OCI-LY1 (cell line): ENCODE measurements around the gene KIF11.

Experiments
- H2AFZ ChIP-seq: fragments of 200-600 bp; sonication (generic), shearing (Covaris generic); 2 replicates; pipeline ENCODE4 v1.6.0; 2014; ENCODE audit warnings: antibody characterized with exemption, mild to moderate bottlenecking, low read length
- H3F3A ChIP-seq: fragments of 200-600 bp; sonication (generic), shearing (Covaris generic); 2 replicates; pipeline ENCODE4 v1.6.0; 2014; ENCODE audit warnings: mild to moderate bottlenecking, antibody characterized with exemption, low read length, moderate library complexity; ENCODE audit not compliant: insufficient read depth
- H3K27ac ChIP-seq: fragments of 200-600 bp; sonication (generic); 2 replicates; pipeline ENCODE4 v1.5.1; 2014; ENCODE audit warnings: low read length, mixed run types, mild to moderate bottlenecking, low read depth; ENCODE audit not compliant: poor library complexity, severe bottlenecking
- H3K27me3 ChIP-seq: fragments of 200-600 bp; sonication (generic); 2 replicates; pipeline ENCODE4 v1.6.0; 2014; ENCODE audit warnings: antibody characterized with exemption, mild to moderate bottlenecking, low read length, moderate library complexity; ENCODE audit not compliant: insufficient read depth
- H3K36me3 ChIP-seq: fragments of 200-600 bp; sonication (generic); 2 replicates; pipeline ENCODE4 v1.6.1; 2014; ENCODE audit warnings: mild to moderate bottlenecking, antibody characterized with exemption, low read length, moderate library complexity, mixed read lengths; ENCODE audit not compliant: insufficient read depth
- H3K4me1 ChIP-seq: fragments of 200-600 bp; sonication (generic); 2 replicates; pipeline ENCODE4 v1.5.1; 2014; ENCODE audit warnings: mild to moderate bottlenecking, low read length, moderate library complexity; ENCODE audit not compliant: insufficient read depth, severe bottlenecking
- H3K4me2 ChIP-seq: fragments of 200-600 bp; sonication (generic), shearing (Covaris generic); 2 replicates; pipeline ENCODE4 v1.6.1; 2014; ENCODE audit warnings: low read length
- H3K4me3 ChIP-seq: fragments of 200-600 bp; sonication (generic); 2 replicates; pipeline ENCODE4 v1.5.1; 2014; ENCODE audit warnings: low read length, low read depth, mild to moderate bottlenecking, mixed read lengths; ENCODE audit not compliant: poor library complexity, severe bottlenecking
- H3K79me2 ChIP-seq: fragments of 200-600 bp; shearing (Covaris generic); 2 replicates; pipeline ENCODE4 v1.6.1; 2016; ENCODE audit warnings: mixed run types, low read length, mixed read lengths; ENCODE audit not compliant: insufficient read depth
- H3K9ac ChIP-seq: fragments of 200-600 bp; sonication (generic), shearing (Covaris generic); 2 replicates; pipeline ENCODE4 v1.6.1; 2014; ENCODE audit warnings: mild to moderate bottlenecking, low read length, mixed read lengths
- H3K9me2 ChIP-seq: fragments of 200-600 bp; sonication (generic), shearing (Covaris generic); 2 replicates; pipeline ENCODE4 v1.6.1; 2014; ENCODE audit warnings: low read depth, mild to moderate bottlenecking, low read length, mixed read lengths
- H3K9me3 ChIP-seq: fragments of 200-600 bp; shearing (Covaris generic); 2 replicates; pipeline ENCODE4 v1.6.1; 2014; ENCODE audit warnings: low read length, mixed read lengths
- H4K20me1 ChIP-seq: fragments of 200-600 bp; sonication (generic), shearing (Covaris generic); 2 replicates; pipeline ENCODE4 v1.6.0; 2016; ENCODE audit warnings: mild to moderate bottlenecking, low read length; ENCODE audit not compliant: insufficient read depth
- EZH2 ChIP-seq: fragments of 200-600 bp; sonication (generic), shearing (Covaris generic); IDR thresholded peaks from 2 replicates; pipeline ENCODE4 v1.8.0; 2017; ENCODE audit warnings: borderline replicate concordance, mixed run types, mild to moderate bottlenecking, antibody characterized with exemption, low read length, moderate library complexity, mixed read lengths
- TF ChIP-seq, protein P1 (sequence below): fragments of 200-600 bp; sonication (generic), shearing (Covaris generic); IDR thresholded peaks from 2 replicates; pipeline ENCODE4 v1.5.1; 2017; ENCODE audit warnings: mild to moderate bottlenecking, antibody characterized with exemption, low read length, moderate library complexity, mixed read lengths

The KIF11 gene

DNA sequence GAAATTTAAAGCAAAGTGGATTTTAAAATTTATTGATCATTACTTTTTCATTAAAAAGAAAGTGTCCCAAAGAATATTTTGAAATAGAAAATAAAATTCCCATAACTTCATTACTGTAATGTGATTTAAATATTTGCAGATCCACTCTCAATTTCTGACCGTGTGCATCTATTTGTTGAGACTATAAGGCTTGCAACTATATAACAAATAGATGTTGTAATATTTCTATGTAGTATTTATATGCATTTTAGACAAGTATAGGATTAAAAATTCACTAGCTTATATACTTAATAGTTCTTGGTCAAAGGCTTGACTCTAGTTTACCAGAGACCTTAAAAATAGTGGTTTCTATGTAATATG, 100.6 kb downstream of the KIF11 start:
- no peak overlapping the region for H3K27ac ChIP-seq
- no peak for TF ChIP-seq EZH2
- TF ChIP-seq, protein P1, sequence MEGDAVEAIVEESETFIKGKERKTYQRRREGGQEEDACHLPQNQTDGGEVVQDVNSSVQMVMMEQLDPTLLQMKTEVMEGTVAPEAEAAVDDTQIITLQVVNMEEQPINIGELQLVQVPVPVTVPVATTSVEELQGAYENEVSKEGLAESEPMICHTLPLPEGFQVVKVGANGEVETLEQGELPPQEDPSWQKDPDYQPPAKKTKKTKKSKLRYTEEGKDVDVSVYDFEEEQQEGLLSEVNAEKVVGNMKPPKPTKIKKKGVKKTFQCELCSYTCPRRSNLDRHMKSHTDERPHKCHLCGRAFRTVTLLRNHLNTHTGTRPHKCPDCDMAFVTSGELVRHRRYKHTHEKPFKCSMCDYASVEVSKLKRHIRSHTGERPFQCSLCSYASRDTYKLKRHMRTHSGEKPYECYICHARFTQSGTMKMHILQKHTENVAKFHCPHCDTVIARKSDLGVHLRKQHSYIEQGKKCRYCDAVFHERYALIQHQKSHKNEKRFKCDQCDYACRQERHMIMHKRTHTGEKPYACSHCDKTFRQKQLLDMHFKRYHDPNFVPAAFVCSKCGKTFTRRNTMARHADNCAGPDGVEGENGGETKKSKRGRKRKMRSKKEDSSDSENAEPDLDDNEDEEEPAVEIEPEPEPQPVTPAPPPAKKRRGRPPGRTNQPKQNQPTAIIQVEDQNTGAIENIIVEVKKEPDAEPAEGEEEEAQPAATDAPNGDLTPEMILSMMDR, result no peak
- no peak overlapping the region for H3K4me2 ChIP-seq
- no peaks in the 10 kb centered on the region for H3K79me2 ChIP-seq
- H3K4me3 ChIP-seq, result no peak overlapping the region
- H3K36me3 ChIP-seq, result no peaks in the 10 kb centered on the region
- no peaks in the 10 kb centered on the region for H3K9me3 ChIP-seq
- no peak overlapping the region for H3K9ac ChIP-seq
- no peaks in the 10 kb centered on the region for H3F3A ChIP-seq
- no peaks in the 10 kb centered on the region for H3K9me2 ChIP-seq
- H4K20me1 ChIP-seq, result no peaks in the 10 kb centered on the region
- H2AFZ ChIP-seq, result no peak overlapping the region
- no peaks in the 10 kb centered on the region for H3K27me3 ChIP-seq
- peaks cover 25% of the 10 kb centered on the region for H3K4me1 ChIP-seq

DNA sequence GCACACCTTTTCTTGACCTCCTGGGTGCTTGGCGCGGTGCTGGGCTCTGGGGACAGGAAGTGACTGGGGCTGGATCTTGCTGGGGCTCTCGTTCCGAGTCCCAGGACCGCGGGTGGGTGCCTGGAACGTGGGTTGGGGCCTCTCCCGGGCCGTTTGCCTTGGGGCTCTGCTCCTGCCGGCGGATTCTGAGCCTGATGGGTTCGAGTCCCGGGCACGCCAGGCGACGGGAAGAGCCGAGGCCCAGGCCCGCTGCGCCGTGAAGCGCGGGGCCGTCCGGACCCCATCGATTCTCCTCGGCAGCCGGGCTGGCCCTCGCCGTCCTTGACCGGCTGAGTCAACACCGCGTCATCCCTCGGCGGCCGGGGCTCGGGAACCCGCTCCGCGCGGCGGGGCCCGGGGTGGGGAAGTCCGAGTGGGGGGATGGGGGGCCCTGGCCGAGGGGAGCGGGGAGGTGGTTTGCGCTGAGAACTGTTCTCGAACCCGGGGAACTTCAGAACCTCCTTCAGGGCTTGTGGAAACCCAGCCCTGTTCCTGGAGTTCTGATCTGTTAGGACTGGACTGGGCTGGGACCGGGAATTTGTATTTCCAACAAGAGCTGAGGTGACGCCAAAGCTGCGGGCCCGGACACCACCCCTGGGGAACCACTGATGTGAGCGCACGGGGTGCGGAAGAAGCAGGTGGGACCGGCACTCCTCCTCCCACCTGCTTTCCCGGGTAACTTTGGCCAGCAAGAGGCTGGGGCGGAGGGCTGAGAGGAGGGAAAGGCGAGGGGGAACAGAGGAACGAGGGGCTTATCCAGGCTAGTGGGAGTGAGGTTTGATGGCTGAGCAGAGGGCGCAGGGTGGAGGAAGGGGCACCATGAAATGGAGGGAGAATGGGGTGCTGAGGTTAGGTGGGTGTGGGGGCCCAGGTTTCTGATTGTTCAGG, 103.0 kb downstream of the KIF11 start:
- no peaks in the 10 kb centered on the region for H3K9me3 ChIP-seq
- peaks cover 26% of the 10 kb centered on the region for H3K4me1 ChIP-seq
- no peak overlapping the region for H3K4me3 ChIP-seq
- no peak overlapping the region for H3K9ac ChIP-seq
- no peak for TF ChIP-seq EZH2
- TF ChIP-seq, protein P1, result no peak
- no peak overlapping the region for H3K4me2 ChIP-seq
- no peaks in the 10 kb centered on the region for H3K36me3 ChIP-seq
- H3K79me2 ChIP-seq, result no peaks in the 10 kb centered on the region
- H3K27me3 ChIP-seq, result no peaks in the 10 kb centered on the region
- H3K9me2 ChIP-seq, result no peaks in the 10 kb centered on the region
- no peaks in the 10 kb centered on the region for H3F3A ChIP-seq
- H2AFZ ChIP-seq, result no peak overlapping the region
- H3K27ac ChIP-seq, result no peak overlapping the region
- no peaks in the 10 kb centered on the region for H4K20me1 ChIP-seq

DNA sequence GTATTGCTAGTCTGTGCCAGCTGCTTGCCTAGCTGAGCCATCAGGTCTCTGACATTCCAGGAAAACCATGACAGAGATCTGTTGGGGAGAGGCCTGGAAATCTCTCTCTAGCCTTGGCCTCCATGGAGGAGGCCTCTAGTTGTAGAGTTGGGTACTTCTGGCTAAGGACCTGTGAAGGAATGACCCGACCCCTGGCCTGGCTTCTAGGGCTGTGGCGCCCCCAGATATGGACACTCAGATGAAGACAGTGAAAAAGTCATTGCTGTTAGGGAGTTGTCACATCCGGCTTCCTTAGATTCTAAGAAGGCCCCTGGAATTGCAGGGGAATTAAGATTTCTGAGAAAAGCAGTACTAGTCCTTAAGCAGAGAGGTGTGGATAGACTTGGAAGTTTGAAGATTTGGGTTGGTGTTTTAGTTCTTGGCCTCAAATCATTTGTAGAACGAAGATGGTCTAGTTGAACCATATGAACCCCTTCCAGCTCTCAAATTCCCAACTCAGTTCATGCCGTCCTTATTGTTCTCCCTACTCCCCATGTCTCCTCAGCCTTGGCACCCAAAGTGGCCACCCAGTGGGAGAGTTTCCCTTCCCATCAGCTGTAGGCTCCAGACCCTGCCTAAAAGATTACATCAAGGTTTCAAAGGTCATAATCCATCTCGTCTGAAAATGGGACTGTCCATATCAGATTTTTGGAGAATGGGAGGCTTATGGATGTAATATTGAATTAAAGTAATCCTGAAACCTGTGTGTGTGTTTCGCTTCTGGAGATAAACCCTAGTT, 103.9 kb downstream of the KIF11 start:
- H2AFZ ChIP-seq, result no peak overlapping the region
- H3K79me2 ChIP-seq, result no peaks in the 10 kb centered on the region
- peaks cover 17% of the 10 kb centered on the region for H3K4me1 ChIP-seq
- no peaks in the 10 kb centered on the region for H3K27me3 ChIP-seq
- H4K20me1 ChIP-seq, result no peaks in the 10 kb centered on the region
- no peak overlapping the region for H3K4me2 ChIP-seq
- no peak overlapping the region for H3K27ac ChIP-seq
- no peak overlapping the region for H3K4me3 ChIP-seq
- H3F3A ChIP-seq, result no peaks in the 10 kb centered on the region
- no peaks in the 10 kb centered on the region for H3K9me2 ChIP-seq
- no peak for TF ChIP-seq EZH2
- TF ChIP-seq, protein P1, result no peak
- no peaks in the 10 kb centered on the region for H3K36me3 ChIP-seq
- no peak overlapping the region for H3K9ac ChIP-seq
- no peaks in the 10 kb centered on the region for H3K9me3 ChIP-seq
